Right atrium auricular region (tissue), 2 donors: ENCODE results near the gene ORC6. TPM values are rescaled to one million over a fixed set of nuclear protein-coding genes. Genes with fewer than 3 reads are reported as not detected.

Experiments
- DNase-seq: peaks from one replicate; pipeline ENCODE4 v3.0.0-alpha.2; 2019; ENCODE audit warnings: low spot score
- H3K27ac ChIP-seq, 2 donors: fragments of 200-600 bp; sonication (generic); 1 replicate in 1 of 2; 2 replicates in 1 of 2; pipeline ENCODE4 v1.5.1; 2016 to 2019
- H3K27me3 ChIP-seq, 2 donors: fragments of 200-600 bp; sonication (generic); one replicate each; pipeline versions ENCODE4 v1.5.1 to v1.6.0; 2017 to 2019
- H3K36me3 ChIP-seq: fragments of 200-600 bp; sonication (generic); one replicate; pipeline ENCODE4 v1.5.1; 2016
- H3K4me1 ChIP-seq, 2 donors: fragments of 200-600 bp; sonication (generic); one replicate each; pipeline versions ENCODE4 v1.5.1 to v1.6.0; 2017 to 2019
- H3K4me3 ChIP-seq, 2 donors: fragments of 200-600 bp; sonication (generic); 1 replicate in 1 of 2; 2 replicates in 1 of 2; pipeline ENCODE4 v1.5.1; 2017 to 2019; ENCODE audit warnings: mild to moderate bottlenecking in 1 of 2, moderate library complexity in 1 of 2
- H3K9me3 ChIP-seq, 2 donors: fragments of 200-600 bp; sonication (generic); one replicate each; pipeline ENCODE4 v1.5.1; 2019
- total RNA-seq, 2 donors: library from RNA; depleted of rRNA; stranded (reverse); fragments of >200 nt; gene quantifications; one replicate each; pipeline ENCODE4 v1.1.0, GENCODE V29; 2016
- TF ChIP-seq, protein P1 (sequence below), 2 donors: fragments of 200-600 bp; sonication (generic); IDR thresholded peaks; one replicate each; pipeline ENCODE4 v1.5.1; 2019; ENCODE audit warnings: antibody characterized with exemption in 2 of 2

ORC6 gene
- total RNA-seq, 2 donors from 2014 or later = 1.8 to 2.6 TPM

DNA sequence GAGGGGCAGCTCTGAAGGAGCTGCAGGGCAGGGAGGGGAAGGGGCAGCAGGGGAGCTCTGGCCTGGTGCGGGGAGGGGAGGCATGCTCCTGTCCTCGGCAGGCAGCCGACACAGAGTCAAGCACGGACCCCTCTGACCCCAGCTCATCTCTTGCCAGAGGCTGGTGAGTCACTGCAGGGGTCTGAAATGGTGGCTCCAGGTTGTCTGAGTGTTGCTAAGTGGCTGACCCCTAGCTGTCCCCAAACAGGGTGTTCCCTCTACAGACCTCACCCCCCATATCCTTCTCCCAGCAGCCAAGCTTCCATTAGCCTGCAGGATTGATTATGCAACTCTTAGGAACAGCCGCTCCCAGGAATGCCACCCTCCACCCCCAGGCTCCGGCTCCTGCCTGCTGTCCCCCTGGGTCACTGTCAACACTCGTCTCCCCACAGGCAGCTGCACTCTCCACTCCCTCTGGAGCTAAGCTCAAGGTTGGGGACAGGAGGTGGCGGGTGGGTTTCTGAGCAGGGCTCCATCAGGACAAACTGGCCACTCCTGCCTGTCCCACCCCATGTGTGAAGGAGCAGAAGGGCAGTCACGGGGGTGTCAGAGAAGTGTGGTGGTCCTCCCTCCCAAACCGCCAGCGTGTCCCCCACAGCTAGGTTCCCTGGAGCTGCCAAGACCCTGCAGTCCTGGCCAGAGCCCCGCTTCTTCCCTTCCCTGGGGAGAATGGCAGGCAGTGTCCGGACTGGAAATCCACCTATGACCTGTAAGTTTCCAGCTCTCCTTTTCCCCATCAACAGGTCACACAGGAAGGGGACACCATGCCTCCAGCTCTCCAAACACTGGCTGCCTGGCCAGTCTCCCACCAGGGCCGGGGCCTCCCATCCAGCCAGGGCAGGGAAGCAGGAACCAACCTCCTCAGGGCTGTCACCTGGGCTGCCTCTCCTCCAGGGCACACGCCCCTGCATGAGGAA, 57.6 kb downstream of the ORC6 start:
- Histone ChIP-seq H3K27ac (peak overlapping the region; percentile 86 to 95), H3K36me3 (peaks cover 3% of the 10 kb centered on the region), H3K27me3 (no peaks in the 10 kb centered on the region), H3K9me3 (no peaks in the 10 kb centered on the region), H3K4me1 (peaks cover 0 to 40% of the 10 kb centered on the region in 2 donors), H3K4me3 (peak overlapping the region; percentile 50 to 60)
- DNase-seq = no peak
- TF ChIP-seq, protein P1, sequence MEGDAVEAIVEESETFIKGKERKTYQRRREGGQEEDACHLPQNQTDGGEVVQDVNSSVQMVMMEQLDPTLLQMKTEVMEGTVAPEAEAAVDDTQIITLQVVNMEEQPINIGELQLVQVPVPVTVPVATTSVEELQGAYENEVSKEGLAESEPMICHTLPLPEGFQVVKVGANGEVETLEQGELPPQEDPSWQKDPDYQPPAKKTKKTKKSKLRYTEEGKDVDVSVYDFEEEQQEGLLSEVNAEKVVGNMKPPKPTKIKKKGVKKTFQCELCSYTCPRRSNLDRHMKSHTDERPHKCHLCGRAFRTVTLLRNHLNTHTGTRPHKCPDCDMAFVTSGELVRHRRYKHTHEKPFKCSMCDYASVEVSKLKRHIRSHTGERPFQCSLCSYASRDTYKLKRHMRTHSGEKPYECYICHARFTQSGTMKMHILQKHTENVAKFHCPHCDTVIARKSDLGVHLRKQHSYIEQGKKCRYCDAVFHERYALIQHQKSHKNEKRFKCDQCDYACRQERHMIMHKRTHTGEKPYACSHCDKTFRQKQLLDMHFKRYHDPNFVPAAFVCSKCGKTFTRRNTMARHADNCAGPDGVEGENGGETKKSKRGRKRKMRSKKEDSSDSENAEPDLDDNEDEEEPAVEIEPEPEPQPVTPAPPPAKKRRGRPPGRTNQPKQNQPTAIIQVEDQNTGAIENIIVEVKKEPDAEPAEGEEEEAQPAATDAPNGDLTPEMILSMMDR (IDR thresholded peaks at IDR 0.05) = no peak

Other genes with a start within 250 kb of the ORC6 start
- under 1 TPM; 0.37 to 0.47 TPM for gene SHCBP1, start 68.3 kb upstream of the ORC6 start, total RNA-seq
- 10 to 100 TPM; 43.3 to 60.5 TPM for gene VPS35, start 481 bp upstream of the ORC6 start, total RNA-seq
- gene MYLK3, start 58.7 kb downstream of the ORC6 start, total RNA-seq = 100 to 1,000 TPM; 275 to 456 TPM
- 10 to 100 TPM; 12.0 to 14.1 TPM for gene C16orf87, start 141.5 kb downstream of the ORC6 start, total RNA-seq
- 10 to 100 TPM in 1 of 2 donors, 1 to 10 TPM in 1; 3.7 to 12.1 TPM for gene GPT2, start 194.7 kb downstream of the ORC6 start, total RNA-seq